C4-2B (cell line): ENCODE results near the gene MALSU1.
A peak's percentile ranks its signal among the peaks of the same experiment; 100 is the strongest.

Source experiments
- H3K27ac ChIP-seq: fragments of 450-650 bp; 2 replicates; pipeline ENCODE4 v1.5.1; 2017
- CTCF ChIP-seq: fragments of 450-650 bp; conservative IDR thresholded peaks from 2 replicates; pipeline ENCODE4 v1.5.1; 2017; ENCODE audit warnings: mild to moderate bottlenecking
- ZFX ChIP-seq: fragments of 450-650 bp; IDR thresholded peaks from 2 replicates; pipeline ENCODE4 v1.6.1; 2017

The MALSU1 gene

GRCh38 chr7:23276376-23276775 is 22.8 kb upstream of the MALSU1 start:
- H3K27ac ChIP-seq, result no peak overlapping the region
- TF ChIP-seq CTCF, result no peak

- H3K27ac ChIP-seq, result no peak overlapping the region
Observed at GRCh38 chr7:23276947-23277346, 22.2 kb upstream of the MALSU1 start.

GRCh38 chr7:23277359-23277989 is 21.7 kb upstream of the MALSU1 start:
- H3K27ac ChIP-seq, result no peak overlapping the region
- peak; percentile 88 for TF ChIP-seq CTCF
- no peak for TF ChIP-seq ZFX

More at GRCh38 chr7:23276947-23277346, 22.2 kb upstream of the MALSU1 start:
- TF ChIP-seq ZFX, result no peak
- TF ChIP-seq CTCF, result no peak

GRCh38 chr7:23279819-23280525 is 19.2 kb upstream of the MALSU1 start:
- no peak for TF ChIP-seq CTCF
- no peak for TF ChIP-seq ZFX
- no peak overlapping the region for H3K27ac ChIP-seq

GRCh38 chr7:23283086-23283485 is 16.1 kb upstream of the MALSU1 start:
- no peak for TF ChIP-seq ZFX
- TF ChIP-seq CTCF, result no peak
- H3K27ac ChIP-seq, result no peak overlapping the region

GRCh38 chr7:23284871-23285270 is 14.3 kb upstream of the MALSU1 start:
- no peak for TF ChIP-seq ZFX
- TF ChIP-seq CTCF, result no peak
- H3K27ac ChIP-seq, result no peak overlapping the region
